ENCODE measurements around the gene DSCAM. TPM values are rescaled to one million over a fixed set of nuclear protein-coding genes. Genes with fewer than 3 reads are reported as not detected.

DSCAM gene
- total and polyA plus RNA-seq, 4 donors = 0.02 to 0.25 (median 0.09) TPM

DNA sequence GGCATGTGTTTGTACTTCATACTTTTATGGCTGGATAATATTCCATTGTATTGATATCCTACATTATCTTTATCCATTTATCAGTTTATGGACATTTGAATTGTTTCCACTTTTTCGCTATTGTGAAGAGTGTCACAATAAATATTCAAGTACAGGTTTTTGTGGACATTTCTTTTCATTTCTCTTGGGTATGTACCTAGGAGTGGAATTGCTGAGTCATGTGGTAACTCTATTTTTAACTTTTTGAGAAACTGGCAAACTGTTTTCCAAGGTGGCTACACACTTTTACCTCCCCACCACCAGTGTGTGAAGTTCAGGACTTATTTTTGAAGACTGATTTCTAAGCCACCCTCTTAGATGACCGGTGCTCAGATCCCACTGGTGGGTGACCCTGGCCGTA is 39.0 kb upstream of the DSCAM start:
- Histone ChIP-seq H3K9me3 (ENCODE audit: control insufficient read depth in 4 of 4, insufficient read depth in 3 of 4, low read length in 3 of 4) (no peaks in the 10 kb centered on the region), H3K4me1 (ENCODE audit: control insufficient read depth in 5 of 5, insufficient read depth in 5 of 5, low read length in 5 of 5) (no peaks in the 10 kb centered on the region), H3K9ac (ENCODE audit: insufficient read depth in 1 of 2, low read length in 2 of 2) (no peak overlapping the region), H3K27ac (ENCODE audit: low read depth in 1 of 2, low read length in 1 of 2) (no peak overlapping the region), H3K4me3 (no peak overlapping the region), H3K36me3 (ENCODE audit: control insufficient read depth in 4 of 4, insufficient read depth in 4 of 4, low read length in 4 of 4) (no peaks in the 10 kb centered on the region), H3K27me3 (ENCODE audit: control insufficient read depth in 3 of 3, insufficient read depth in 3 of 3, low read length in 2 of 3) (no peaks in the 10 kb centered on the region)
- TF ChIP-seq, protein P1, sequence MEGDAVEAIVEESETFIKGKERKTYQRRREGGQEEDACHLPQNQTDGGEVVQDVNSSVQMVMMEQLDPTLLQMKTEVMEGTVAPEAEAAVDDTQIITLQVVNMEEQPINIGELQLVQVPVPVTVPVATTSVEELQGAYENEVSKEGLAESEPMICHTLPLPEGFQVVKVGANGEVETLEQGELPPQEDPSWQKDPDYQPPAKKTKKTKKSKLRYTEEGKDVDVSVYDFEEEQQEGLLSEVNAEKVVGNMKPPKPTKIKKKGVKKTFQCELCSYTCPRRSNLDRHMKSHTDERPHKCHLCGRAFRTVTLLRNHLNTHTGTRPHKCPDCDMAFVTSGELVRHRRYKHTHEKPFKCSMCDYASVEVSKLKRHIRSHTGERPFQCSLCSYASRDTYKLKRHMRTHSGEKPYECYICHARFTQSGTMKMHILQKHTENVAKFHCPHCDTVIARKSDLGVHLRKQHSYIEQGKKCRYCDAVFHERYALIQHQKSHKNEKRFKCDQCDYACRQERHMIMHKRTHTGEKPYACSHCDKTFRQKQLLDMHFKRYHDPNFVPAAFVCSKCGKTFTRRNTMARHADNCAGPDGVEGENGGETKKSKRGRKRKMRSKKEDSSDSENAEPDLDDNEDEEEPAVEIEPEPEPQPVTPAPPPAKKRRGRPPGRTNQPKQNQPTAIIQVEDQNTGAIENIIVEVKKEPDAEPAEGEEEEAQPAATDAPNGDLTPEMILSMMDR (IDR thresholded peaks at IDR 0.05; ENCODE audit: control extremely low read depth, extremely low read depth) = no peak
- 90 to 96% methylated on average over 3 of the region's 3 CpGs for WGBS, 2 donors
- DNase-seq = no peak
- ATAC-seq (ENCODE audit: insufficient read depth, low FRiP score) = no peak

DNA sequence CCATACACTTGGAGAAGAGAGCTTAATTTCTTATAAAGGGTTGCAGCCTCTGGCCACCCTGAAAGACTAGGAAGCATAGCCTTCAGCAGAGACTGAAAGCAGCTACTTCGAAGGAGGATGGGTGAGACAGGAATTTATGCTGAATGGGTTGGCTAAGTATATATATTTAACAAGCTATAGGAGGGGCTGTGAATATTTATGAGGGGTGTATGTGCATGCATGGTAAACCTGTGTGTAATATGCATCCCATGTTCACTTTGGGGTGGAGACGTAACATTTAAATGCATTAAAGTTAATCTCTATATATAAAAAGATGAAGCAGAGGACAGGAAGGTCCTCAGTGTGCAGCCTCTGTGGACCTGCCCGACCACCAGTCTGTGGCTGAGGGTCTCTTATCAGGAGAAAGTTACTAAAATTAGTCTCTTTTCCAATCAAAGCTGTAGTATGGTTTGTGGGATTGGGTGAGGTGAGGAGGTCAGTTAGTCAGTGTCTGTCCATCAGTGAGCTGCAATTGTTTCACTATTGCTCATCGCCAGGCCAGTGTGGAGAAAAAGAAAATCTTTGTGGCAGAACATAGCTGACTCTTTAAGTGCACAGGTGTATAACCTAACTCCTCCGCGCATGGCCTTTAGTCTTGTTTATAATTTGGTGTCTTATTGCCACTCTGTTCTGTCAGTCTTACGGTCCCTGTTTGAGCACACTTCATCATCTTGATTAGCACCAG is 35.4 kb upstream of the DSCAM start:
- H3K36me3 ChIP-seq (ENCODE audit: control insufficient read depth in 4 of 4, insufficient read depth in 4 of 4, low read length in 4 of 4) = no peaks in the 10 kb centered on the region
- ATAC-seq (ENCODE audit: insufficient read depth, low FRiP score) = no peak
- no peaks in the 10 kb centered on the region for H3K9me3 ChIP-seq (ENCODE audit: control insufficient read depth in 4 of 4, insufficient read depth in 3 of 4, low read length in 3 of 4)
- 86 to 89% methylated on average over 7 of the region's 7 CpGs for WGBS, 2 donors
- H3K27ac ChIP-seq (ENCODE audit: low read depth in 1 of 2, low read length in 1 of 2) = no peak overlapping the region
- TF ChIP-seq, protein P1 (IDR thresholded peaks at IDR 0.05; ENCODE audit: control extremely low read depth, extremely low read depth) = no peak
- DNase-seq = no peak
- H3K4me1 ChIP-seq (ENCODE audit: control insufficient read depth in 5 of 5, insufficient read depth in 5 of 5, low read length in 5 of 5) = no peaks in the 10 kb centered on the region
- no peak overlapping the region for H3K9ac ChIP-seq (ENCODE audit: insufficient read depth in 1 of 2, low read length in 2 of 2)
- H3K27me3 ChIP-seq (ENCODE audit: control insufficient read depth in 3 of 3, insufficient read depth in 3 of 3, low read length in 2 of 3) = no peaks in the 10 kb centered on the region
- no peak overlapping the region for H3K4me3 ChIP-seq

DNA sequence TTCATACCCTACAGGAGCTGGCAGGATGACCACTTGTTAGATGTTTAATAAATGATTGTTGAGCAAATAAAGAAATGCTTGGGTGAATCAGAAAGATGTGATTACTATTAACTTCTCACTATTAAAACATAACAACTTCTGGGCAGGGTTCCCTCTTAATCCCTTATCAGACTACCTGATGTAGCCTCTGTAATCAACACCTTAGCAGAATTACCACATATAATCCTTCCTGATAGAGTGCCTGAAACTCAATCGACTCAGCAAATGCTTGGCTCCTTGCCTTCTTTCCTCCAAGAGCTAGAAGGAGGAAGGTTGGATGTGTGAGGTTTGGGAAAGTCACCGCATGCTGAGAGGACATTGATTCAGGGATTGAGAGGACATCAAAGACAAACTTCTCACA is 34.8 kb upstream of the DSCAM start:
- Histone ChIP-seq H3K4me1 (ENCODE audit: control insufficient read depth in 5 of 5, insufficient read depth in 5 of 5, low read length in 5 of 5) (no peaks in the 10 kb centered on the region), H3K27me3 (ENCODE audit: control insufficient read depth in 3 of 3, insufficient read depth in 3 of 3, low read length in 2 of 3) (no peaks in the 10 kb centered on the region), H3K27ac (ENCODE audit: low read depth in 1 of 2, low read length in 1 of 2) (no peak overlapping the region), H3K36me3 (ENCODE audit: control insufficient read depth in 4 of 4, insufficient read depth in 4 of 4, low read length in 4 of 4) (no peaks in the 10 kb centered on the region), H3K4me3 (no peak overlapping the region), H3K9me3 (ENCODE audit: control insufficient read depth in 4 of 4, insufficient read depth in 3 of 4, low read length in 3 of 4) (no peaks in the 10 kb centered on the region), H3K9ac (ENCODE audit: insufficient read depth in 1 of 2, low read length in 2 of 2) (no peak overlapping the region)
- no peak for DNase-seq
- TF ChIP-seq, protein P1 (IDR thresholded peaks at IDR 0.05; ENCODE audit: control extremely low read depth, extremely low read depth) = no peak
- WGBS, 2 donors = 71 to 89% methylated on average over 2 of the region's 2 CpGs
- no peak for ATAC-seq (ENCODE audit: insufficient read depth, low FRiP score)

DNA sequence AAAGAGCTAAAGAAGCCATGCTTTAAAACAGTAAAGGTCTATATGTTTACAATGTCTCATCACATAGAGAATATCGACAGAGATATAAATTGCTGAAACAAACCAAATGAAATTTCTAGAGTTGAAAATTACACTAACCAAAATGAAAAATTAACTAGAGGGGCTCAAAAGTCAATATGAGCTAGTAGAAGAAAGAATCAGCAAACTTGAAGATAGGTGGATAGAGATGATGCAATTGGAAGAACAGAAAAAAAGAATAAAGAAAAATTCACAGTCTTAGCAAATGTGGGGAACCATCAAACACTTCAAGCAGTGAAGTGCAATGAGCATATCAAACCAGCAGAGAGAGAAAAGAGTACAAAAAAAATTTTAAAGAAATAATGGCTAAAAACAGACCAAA is 24.1 kb upstream of the DSCAM start:
- peaks cover 0 to 3% (median 0%) of the 10 kb centered on the region in 4 donors for H3K9me3 ChIP-seq (ENCODE audit: control insufficient read depth in 4 of 4, insufficient read depth in 3 of 4, low read length in 3 of 4)
- no peak overlapping the region for H3K4me3 ChIP-seq
- H3K27ac ChIP-seq (ENCODE audit: low read depth in 1 of 2, low read length in 1 of 2) = no peak overlapping the region
- H3K4me1 ChIP-seq (ENCODE audit: control insufficient read depth in 5 of 5, insufficient read depth in 5 of 5, low read length in 5 of 5) = no peaks in the 10 kb centered on the region
- H3K36me3 ChIP-seq (ENCODE audit: control insufficient read depth in 4 of 4, insufficient read depth in 4 of 4, low read length in 4 of 4) = no peaks in the 10 kb centered on the region
- no peaks in the 10 kb centered on the region for H3K27me3 ChIP-seq (ENCODE audit: control insufficient read depth in 3 of 3, insufficient read depth in 3 of 3, low read length in 2 of 3)
- DNase-seq (no peak), ATAC-seq (ENCODE audit: insufficient read depth, low FRiP score) (no peak)
- WGBS, 2 donors = 95 to 98% methylated on average over 1 of the region's 1 CpG
- no peak overlapping the region for H3K9ac ChIP-seq (ENCODE audit: insufficient read depth in 1 of 2, low read length in 2 of 2)
- TF ChIP-seq, protein P1 (IDR thresholded peaks at IDR 0.05; ENCODE audit: control extremely low read depth, extremely low read depth) = no peak

Data from lung (tissue), 12 donors.